ENCODE measurements around the gene MARK4. TPM values are rescaled to one million over a fixed set of nuclear protein-coding genes. Genes with fewer than 3 reads are reported as not detected.

MARK4 gene
- total and polyA plus RNA-seq, 12 donors = 5.6 to 53.3 (median 26.6) TPM

- 69 to 76% (median 71%) methylated on average over 13 of the region's 13 CpGs for WGBS, 4 donors
- H3K9me3 ChIP-seq (replicated peaks in 1 of 3) = no peaks in the 10 kb centered on the region
- TF ChIP-seq POLR2A (IDR thresholded peaks at IDR 0.05) (no peak), CTCF (IDR thresholded peaks at IDR 0.05) (no peak)
- intact Hi-C loops (cut with DNase I) = no loop called here
- no peak overlapping the region for H3K27ac ChIP-seq
- DNase-seq = no peak
- H3K36me3 ChIP-seq (replicated peaks in 1 of 2) = no peaks in the 10 kb centered on the region
- H3K4me1 ChIP-seq (replicated peaks in 1 of 2) = peaks cover 0 to 8% of the 10 kb centered on the region in 2 donors
- no peak overlapping the region for H3K4me3 ChIP-seq
- H3K27me3 ChIP-seq = no peaks in the 10 kb centered on the region
These were observed 7.8 kb upstream of the MARK4 start for GRCh38 chr19:45243144-45243732.

- H3K27ac ChIP-seq = peak overlapping the region in 1 of 5 donors; percentile 87
- WGBS, 4 donors = 43 to 49% (median 46%) methylated on average over 15 of the region's 15 CpGs
- TF ChIP-seq POLR2A (IDR thresholded peaks at IDR 0.05) (no peak), CTCF (IDR thresholded peaks at IDR 0.05) (no peak)
- DNase-seq = no peak
- H3K9me3 ChIP-seq (replicated peaks in 1 of 3) = no peaks in the 10 kb centered on the region
- intact Hi-C loops (cut with DNase I) = no loop called here
- no peaks in the 10 kb centered on the region for H3K27me3 ChIP-seq
- peak overlapping the region in 1 of 4 donors; percentile 32 for H3K4me3 ChIP-seq
- H3K36me3 ChIP-seq (replicated peaks in 1 of 2) = no peaks in the 10 kb centered on the region
- H3K4me1 ChIP-seq (replicated peaks in 1 of 2) = peaks cover 0 to 8% of the 10 kb centered on the region in 2 donors
These were observed 6.8 kb upstream of the MARK4 start for GRCh38 chr19:45244133-45244794.

GRCh38 chr19:45245334-45245787 lies 5.7 kb upstream of the MARK4 start, which contains the start of gene EXOC3L2:
Gene EXOC3L2 (minus strand): TSS chr19:45245407. CDS start chr19:45239045, 6,362 bp downstream.
- no peak for TF ChIP-seq POLR2A (IDR thresholded peaks at IDR 0.05)
- TF ChIP-seq CTCF (IDR thresholded peaks at IDR 0.05) = no peak
- Histone ChIP-seq H3K9me3 (replicated peaks in 1 of 3) (no peaks in the 10 kb centered on the region), H3K4me1 (replicated peaks in 1 of 2) (peaks cover 0 to 8% of the 10 kb centered on the region in 2 donors), H3K36me3 (replicated peaks in 1 of 2) (no peaks in the 10 kb centered on the region), H3K27ac (peak within 1 kb of the TSS in 4 of 5 donors; percentile 19 to 87 (median 48)), H3K27me3 (no peaks in the 10 kb centered on the region), H3K4me3 (peak within 1 kb of the TSS in 1 of 4 donors; percentile 32)
- intact Hi-C loops (cut with DNase I) = no loop called here
- peak in 6 of 7 donors; percentile 38 to 73 (median 47) for DNase-seq
- WGBS, 4 donors = 45 to 58% (median 51%) methylated on average over 10 to 17 of the region's 17 CpGs

GRCh38 chr19:45245826-45246225 lies 5.2 kb upstream of the MARK4 start:
- TF ChIP-seq POLR2A (IDR thresholded peaks at IDR 0.05) = no peak
- no peak for TF ChIP-seq CTCF (IDR thresholded peaks at IDR 0.05)
- Histone ChIP-seq H3K27ac (peak overlapping the region in 4 of 5 donors; percentile 19 to 87 (median 48)), H3K4me3 (peak overlapping the region in 1 of 4 donors; percentile 32), H3K36me3 (replicated peaks in 1 of 2) (no peaks in the 10 kb centered on the region), H3K9me3 (replicated peaks in 1 of 3) (no peaks in the 10 kb centered on the region), H3K4me1 (replicated peaks in 1 of 2) (peaks cover 0 to 8% of the 10 kb centered on the region in 2 donors), H3K27me3 (no peaks in the 10 kb centered on the region)
- intact Hi-C loops (cut with DNase I) = no loop called here
- DNase-seq = no peak
- 37 to 53% (median 52%) methylated on average over 4 of the region's 4 CpGs for WGBS, 4 donors

Measured in adrenal gland (tissue), 12 donors.